Measurements from ENCODE around the gene ADGRG3. TPM values are rescaled to one million over a fixed set of nuclear protein-coding genes. Genes with fewer than 3 reads are reported as not detected.
A peak's percentile ranks its signal among the peaks of the same experiment; 100 is the strongest.

Gene ADGRG3
- total and polyA plus RNA-seq, 2 experiments from 2014 or later = not detected

DNA sequence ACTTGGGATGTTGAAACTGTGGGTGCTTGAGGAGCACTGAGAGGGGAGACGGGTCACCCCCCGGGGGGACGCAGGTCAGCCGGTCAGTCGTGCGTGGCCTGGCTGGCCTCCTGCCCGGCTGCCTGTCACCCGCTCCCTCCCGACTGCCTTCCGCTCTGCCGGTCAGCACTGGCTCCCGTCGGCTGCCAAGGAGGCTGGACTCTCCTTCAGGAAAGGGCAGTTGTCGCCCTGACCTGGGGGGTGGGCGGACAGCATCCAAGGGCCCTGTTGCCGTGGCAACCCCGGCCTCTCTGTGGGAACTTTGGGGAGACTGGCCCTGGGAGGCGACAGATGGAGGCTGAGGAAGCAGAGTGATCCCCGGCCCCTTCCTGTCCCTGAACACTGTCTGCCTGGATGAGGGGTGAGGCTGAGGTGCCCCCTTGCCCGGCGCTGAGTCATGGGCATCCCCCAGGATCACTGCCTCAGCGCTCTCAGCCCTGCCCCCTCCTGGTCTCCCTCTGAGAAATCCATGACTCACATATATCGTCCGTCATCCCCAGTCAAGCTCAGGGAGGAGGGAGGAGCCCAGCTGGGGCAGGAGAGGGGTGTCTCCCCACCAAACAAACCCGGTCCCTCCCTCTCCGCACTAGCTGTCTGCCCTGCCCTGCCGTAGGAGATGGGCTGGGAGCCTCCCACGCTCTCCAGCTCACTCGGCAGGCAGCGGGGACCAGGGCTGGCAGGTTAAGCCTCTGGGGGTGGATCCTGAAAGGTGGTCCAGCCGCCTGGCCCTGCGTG, 39.9 kb upstream of the ADGRG3 start, which contains the start of gene ADGRG1:
ADGRG1 (plus strand) TSS at position 623 of the 774 bp plus-strand sequence. CDS start 21,658 bp downstream, outside the sequence.
- H3K9ac ChIP-seq = peak within 1 kb of the TSS; percentile 79
- H3K79me2 ChIP-seq (ENCODE audit: insufficient read depth) = no peaks in the 10 kb centered on the region
- H3K4me2 ChIP-seq (ENCODE audit: unreplicated experiment) = peak within 1 kb of the TSS; percentile 68
- no peaks in the 10 kb centered on the region for H3K9me2 ChIP-seq (ENCODE audit: insufficient read depth)
- H3K36me3 ChIP-seq (ENCODE audit: low read depth) = no peaks in the 10 kb centered on the region
- WGBS, 2 experiments (ENCODE audit: low coverage in 1 of 2, low lambda C conversion rate in 2 of 2, missing lambda C conversion rate in 2 of 2) = 2 to 4% methylated on average over 29 to 30 of the region's 32 CpGs
- H3K4me1 ChIP-seq (ENCODE audit: insufficient read depth) = peaks cover 19% of the 10 kb centered on the region
- peaks cover 4% of the 10 kb centered on the region; the same call in 1 of the 2 replicates for H3F3A ChIP-seq (ENCODE audit: insufficient read depth)
- H4K20me1 ChIP-seq (ENCODE audit: insufficient read depth) = no peaks in the 10 kb centered on the region
- no peaks in the 10 kb centered on the region for H3K27me3 ChIP-seq (replicated peaks; ENCODE audit: insufficient read depth)
- H2AFZ ChIP-seq = peak within 1 kb of the TSS; percentile 42; the same call in 1 of the 2 replicates
- peak within 1 kb of the TSS; percentile 89 for H3K27ac ChIP-seq
- DNase-seq = peak; percentile 98
- peak within 1 kb of the TSS; percentile 49 for H3K4me3 ChIP-seq
- in situ Hi-C loops (cut with MboI) = no loop called here
- no peaks in the 10 kb centered on the region for H3K9me3 ChIP-seq (ENCODE audit: low read depth)
- TF ChIP-seq EZH2 (IDR thresholded peaks at IDR 0.05; ENCODE audit: insufficient read depth, poor library complexity, severe bottlenecking) = no peak

GRCh38 chr16:57628783-57629293, 39.3 kb upstream of the ADGRG3 start:
- DNase-seq = no peak
- no peaks in the 10 kb centered on the region for H3K9me2 ChIP-seq (ENCODE audit: insufficient read depth)
- H3K4me1 ChIP-seq (ENCODE audit: insufficient read depth) = peaks cover 22% of the 10 kb centered on the region
- no peaks in the 10 kb centered on the region for H3K9me3 ChIP-seq (ENCODE audit: low read depth)
- H3F3A ChIP-seq (ENCODE audit: insufficient read depth) = peaks cover 4% of the 10 kb centered on the region; the same call in 1 of the 2 replicates
- peak overlapping the region; percentile 79 for H3K9ac ChIP-seq
- H3K27me3 ChIP-seq (replicated peaks; ENCODE audit: insufficient read depth) = no peaks in the 10 kb centered on the region
- no peaks in the 10 kb centered on the region for H3K79me2 ChIP-seq (ENCODE audit: insufficient read depth)
- TF ChIP-seq EZH2phosphoT487 (IDR thresholded peaks at IDR 0.05; ENCODE audit: insufficient read depth, low read depth) (no peak), EZH2 (IDR thresholded peaks at IDR 0.05; ENCODE audit: insufficient read depth, poor library complexity, severe bottlenecking) (no peak)
- H3K36me3 ChIP-seq (ENCODE audit: low read depth) = no peaks in the 10 kb centered on the region
- no peaks in the 10 kb centered on the region for H4K20me1 ChIP-seq (ENCODE audit: insufficient read depth)
- H2AFZ ChIP-seq = 0 out of 2 replicates have a peak overlapping the region, but pooled peaks have one; percentile 6
- peak overlapping the region; percentile 68 for H3K4me2 ChIP-seq (ENCODE audit: unreplicated experiment)
- WGBS, 2 experiments (ENCODE audit: low coverage in 1 of 2, low lambda C conversion rate in 2 of 2, missing lambda C conversion rate in 2 of 2) = 84 to 90% methylated on average over 6 to 7 of the region's 7 CpGs
- in situ Hi-C loops (cut with MboI) = no loop called here
- peak overlapping the region; percentile 49 for H3K4me3 ChIP-seq
- H3K27ac ChIP-seq = peak overlapping the region; percentile 89

- Histone ChIP-seq H3K9me3 (ENCODE audit: low read depth) (no peaks in the 10 kb centered on the region), H3K27me3 (replicated peaks; ENCODE audit: insufficient read depth) (no peaks in the 10 kb centered on the region), H3K4me2 (ENCODE audit: unreplicated experiment) (no peak overlapping the region), H2AFZ (no peak overlapping the region), H3K36me3 (ENCODE audit: low read depth) (no peaks in the 10 kb centered on the region), H3F3A (ENCODE audit: insufficient read depth) (peaks cover 4% of the 10 kb centered on the region; the same call in 1 of the 2 replicates), H3K4me3 (no peak overlapping the region), H3K9ac (no peak overlapping the region), H3K9me2 (ENCODE audit: insufficient read depth) (no peaks in the 10 kb centered on the region), H3K27ac (no peak overlapping the region), H4K20me1 (ENCODE audit: insufficient read depth) (no peaks in the 10 kb centered on the region), H3K4me1 (ENCODE audit: insufficient read depth) (peaks cover 28% of the 10 kb centered on the region), H3K79me2 (ENCODE audit: insufficient read depth) (no peaks in the 10 kb centered on the region)
- WGBS, 2 experiments (ENCODE audit: low coverage in 1 of 2, low lambda C conversion rate in 2 of 2, missing lambda C conversion rate in 2 of 2) = 85 to 88% methylated on average over 22 of the region's 22 CpGs
- no peak for DNase-seq
- TF ChIP-seq EZH2 (IDR thresholded peaks at IDR 0.05; ENCODE audit: insufficient read depth, poor library complexity, severe bottlenecking) (no peak), EZH2phosphoT487 (IDR thresholded peaks at IDR 0.05; ENCODE audit: insufficient read depth, low read depth) (no peak)
- in situ Hi-C loops (cut with MboI) = no loop called here
Measured at GRCh38 chr16:57629516-57630406, 38.3 kb upstream of the ADGRG3 start.

DNA sequence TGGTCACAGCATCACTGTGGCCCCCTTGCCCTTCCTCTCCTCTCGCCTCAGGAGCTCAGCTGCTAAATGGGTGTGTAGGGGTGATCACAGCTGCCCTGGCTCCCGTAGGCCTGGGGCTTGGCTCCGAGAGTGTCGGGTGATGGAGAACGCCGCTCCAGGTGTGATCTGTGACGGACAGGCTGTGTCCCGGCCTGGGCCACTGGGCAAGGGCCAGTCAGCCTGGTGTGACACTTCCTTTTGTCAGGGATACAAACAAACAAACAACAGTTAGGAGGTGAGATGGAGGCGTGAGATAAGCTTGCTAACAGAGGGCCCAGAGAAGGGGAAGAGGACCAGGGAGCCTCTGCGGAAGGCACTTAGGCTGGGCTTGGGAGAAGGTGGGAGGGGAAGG, 37.7 kb upstream of the ADGRG3 start:
- Histone ChIP-seq H3K9ac (no peak overlapping the region), H3K4me3 (no peak overlapping the region), H3K79me2 (ENCODE audit: insufficient read depth) (no peaks in the 10 kb centered on the region), H3K36me3 (ENCODE audit: low read depth) (no peaks in the 10 kb centered on the region), H3K9me2 (ENCODE audit: insufficient read depth) (no peaks in the 10 kb centered on the region), H2AFZ (no peak overlapping the region), H4K20me1 (ENCODE audit: insufficient read depth) (no peaks in the 10 kb centered on the region), H3K9me3 (ENCODE audit: low read depth) (no peaks in the 10 kb centered on the region), H3F3A (ENCODE audit: insufficient read depth) (peaks cover 4% of the 10 kb centered on the region; the same call in 1 of the 2 replicates), H3K4me1 (ENCODE audit: insufficient read depth) (peaks cover 28% of the 10 kb centered on the region), H3K27ac (no peak overlapping the region), H3K27me3 (replicated peaks; ENCODE audit: insufficient read depth) (no peaks in the 10 kb centered on the region), H3K4me2 (ENCODE audit: unreplicated experiment) (no peak overlapping the region)
- no peak for TF ChIP-seq EZH2 (IDR thresholded peaks at IDR 0.05; ENCODE audit: insufficient read depth, poor library complexity, severe bottlenecking)
- no peak for TF ChIP-seq EZH2phosphoT487 (IDR thresholded peaks at IDR 0.05; ENCODE audit: insufficient read depth, low read depth)
- no peak for DNase-seq
- 96 to 97% methylated on average over 10 of the region's 10 CpGs for WGBS, 2 experiments (ENCODE audit: low coverage in 1 of 2, low lambda C conversion rate in 2 of 2, missing lambda C conversion rate in 2 of 2)
- in situ Hi-C loops (cut with MboI) = no loop called here
